GM12874 (cell line): Measurements from ENCODE around the gene GPX4.

Experiments
- TF ChIP-seq, protein P1 (sequence below): IDR thresholded peaks from 2 replicates; pipeline ENCODE4 v1.5.1; 2011; ENCODE audit warnings: low read depth, mild to moderate bottlenecking, control low read depth, low read length, moderate library complexity; ENCODE audit not compliant: insufficient read depth

GPX4 gene

DNA sequence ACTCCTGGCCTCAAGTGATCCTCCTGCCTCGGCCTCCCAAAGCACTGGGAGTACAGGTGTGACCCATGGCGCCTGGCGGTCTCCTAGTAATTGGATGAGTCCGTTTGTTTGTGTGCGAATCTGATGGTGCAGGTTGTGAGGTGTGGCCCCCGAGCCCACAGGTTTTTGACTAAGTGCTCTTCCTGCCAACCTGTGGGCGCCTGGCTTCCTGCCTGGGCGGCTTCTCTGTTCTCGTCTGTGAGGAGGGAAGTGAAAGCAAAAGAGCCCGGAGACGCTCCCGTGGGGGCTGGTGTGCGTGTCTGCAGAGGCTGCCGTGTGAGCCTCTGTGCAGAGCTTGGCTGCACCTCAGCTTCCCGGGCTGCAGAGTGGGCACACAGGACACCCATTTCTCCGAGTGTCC lies 26.8 kb upstream of the GPX4 start:
- TF ChIP-seq, protein P1, sequence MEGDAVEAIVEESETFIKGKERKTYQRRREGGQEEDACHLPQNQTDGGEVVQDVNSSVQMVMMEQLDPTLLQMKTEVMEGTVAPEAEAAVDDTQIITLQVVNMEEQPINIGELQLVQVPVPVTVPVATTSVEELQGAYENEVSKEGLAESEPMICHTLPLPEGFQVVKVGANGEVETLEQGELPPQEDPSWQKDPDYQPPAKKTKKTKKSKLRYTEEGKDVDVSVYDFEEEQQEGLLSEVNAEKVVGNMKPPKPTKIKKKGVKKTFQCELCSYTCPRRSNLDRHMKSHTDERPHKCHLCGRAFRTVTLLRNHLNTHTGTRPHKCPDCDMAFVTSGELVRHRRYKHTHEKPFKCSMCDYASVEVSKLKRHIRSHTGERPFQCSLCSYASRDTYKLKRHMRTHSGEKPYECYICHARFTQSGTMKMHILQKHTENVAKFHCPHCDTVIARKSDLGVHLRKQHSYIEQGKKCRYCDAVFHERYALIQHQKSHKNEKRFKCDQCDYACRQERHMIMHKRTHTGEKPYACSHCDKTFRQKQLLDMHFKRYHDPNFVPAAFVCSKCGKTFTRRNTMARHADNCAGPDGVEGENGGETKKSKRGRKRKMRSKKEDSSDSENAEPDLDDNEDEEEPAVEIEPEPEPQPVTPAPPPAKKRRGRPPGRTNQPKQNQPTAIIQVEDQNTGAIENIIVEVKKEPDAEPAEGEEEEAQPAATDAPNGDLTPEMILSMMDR: no peak

DNA sequence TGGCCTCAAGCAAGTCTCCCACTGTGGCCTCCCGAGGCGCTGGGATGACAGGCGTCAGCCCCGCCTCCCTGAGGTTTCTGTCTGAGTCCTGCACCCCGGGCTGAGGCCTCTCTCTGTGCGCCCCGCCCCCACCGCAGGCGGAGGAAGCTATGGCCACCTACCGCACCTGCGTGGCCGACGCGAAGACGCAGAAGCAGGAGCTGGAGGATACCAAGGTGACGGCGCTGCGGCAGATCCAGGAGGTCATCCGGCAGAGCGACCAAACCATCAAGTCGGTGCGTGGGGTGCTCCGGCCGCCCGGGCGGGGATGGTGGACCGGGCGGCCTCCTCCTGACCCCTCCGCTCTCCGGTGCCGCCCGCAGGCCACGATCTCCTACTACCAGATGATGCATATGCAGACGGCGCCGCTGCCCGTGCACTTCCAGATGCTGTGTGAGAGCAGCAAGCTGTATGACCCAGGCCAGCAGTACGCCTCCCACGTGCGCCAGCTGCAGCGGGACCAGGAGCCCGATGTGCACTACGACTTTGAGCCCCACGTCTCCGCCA lies 24.2 kb upstream of the GPX4 start:
- TF ChIP-seq, protein P1: no peak

DNA sequence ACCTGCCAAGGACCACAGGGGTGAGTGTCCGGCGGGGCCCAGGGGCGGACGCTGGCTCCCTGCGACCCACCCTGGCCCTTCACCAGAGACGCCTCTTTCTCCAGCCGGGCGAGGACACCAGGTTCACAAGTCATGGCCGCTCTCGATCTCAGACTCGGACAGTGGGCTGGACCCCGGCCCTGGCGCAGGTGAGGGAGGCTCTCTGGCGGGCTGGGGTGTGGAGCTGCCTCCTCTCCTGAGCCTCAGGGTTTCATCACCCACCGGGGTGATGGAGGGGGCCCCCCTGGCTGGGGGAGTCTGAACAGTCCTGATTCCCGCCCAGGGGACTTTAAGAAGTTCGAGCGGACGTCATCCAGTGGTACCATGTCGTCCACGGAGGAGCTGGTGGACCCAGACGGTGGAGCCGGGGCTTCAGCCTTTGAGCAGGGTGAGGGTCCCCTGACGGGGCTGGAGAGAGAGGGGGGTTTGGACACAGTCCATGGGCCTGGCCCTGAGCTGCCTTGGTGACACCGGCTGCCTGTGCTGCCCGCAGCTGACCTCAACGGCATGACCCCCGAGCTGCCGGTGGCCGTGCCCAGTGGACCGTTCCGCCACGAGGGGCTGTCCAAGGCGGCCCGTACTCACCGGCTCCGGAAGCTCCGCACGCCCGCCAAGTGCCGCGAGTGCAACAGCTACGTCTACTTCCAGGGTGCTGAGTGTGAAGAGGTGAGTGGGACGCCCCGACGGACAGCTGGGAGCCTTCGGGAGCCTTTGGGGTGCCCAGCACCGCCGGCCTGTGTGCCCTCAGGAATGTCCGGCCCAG lies 23.2 kb upstream of the GPX4 start:
- TF ChIP-seq, protein P1: no peak

DNA sequence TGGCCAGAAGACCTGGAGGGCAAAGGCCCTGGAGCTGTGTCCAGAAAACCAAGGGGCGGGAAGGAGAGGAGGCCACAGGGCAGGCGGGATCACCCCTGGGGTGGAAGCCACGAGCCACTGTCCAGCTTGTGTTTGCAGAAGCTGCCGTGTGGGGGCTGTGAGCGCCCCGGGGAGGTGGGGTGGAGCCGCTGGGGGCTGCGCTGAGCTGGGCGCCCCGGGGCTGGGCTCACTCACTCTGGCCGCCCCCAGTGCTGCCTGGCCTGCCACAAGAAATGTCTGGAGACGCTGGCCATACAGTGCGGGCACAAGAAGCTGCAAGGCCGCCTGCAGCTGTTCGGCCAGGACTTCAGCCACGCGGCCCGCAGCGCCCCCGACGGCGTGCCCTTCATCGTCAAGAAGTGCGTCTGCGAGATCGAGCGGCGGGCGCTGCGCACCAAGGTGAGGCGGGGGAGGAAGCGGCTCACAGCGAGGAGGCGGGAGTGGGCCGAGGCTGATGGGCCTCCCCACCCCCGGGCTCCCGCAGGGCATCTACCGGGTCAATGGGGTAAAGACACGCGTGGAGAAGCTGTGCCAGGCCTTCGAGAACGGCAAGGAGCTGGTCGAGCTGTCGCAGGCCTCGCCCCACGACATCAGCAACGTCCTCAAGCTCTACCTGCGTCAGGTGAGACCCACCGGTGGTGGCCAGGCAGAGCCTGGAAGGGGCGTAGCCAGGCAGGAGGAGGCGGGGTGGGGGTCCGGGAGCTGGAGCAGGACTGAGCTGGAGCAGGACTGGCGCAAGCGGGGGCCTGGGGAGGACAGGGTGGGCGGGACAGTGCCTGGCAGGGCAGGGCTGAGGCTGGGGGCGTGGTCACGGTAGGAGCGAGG lies 22.3 kb upstream of the GPX4 start:
- TF ChIP-seq, protein P1: no peak

DNA sequence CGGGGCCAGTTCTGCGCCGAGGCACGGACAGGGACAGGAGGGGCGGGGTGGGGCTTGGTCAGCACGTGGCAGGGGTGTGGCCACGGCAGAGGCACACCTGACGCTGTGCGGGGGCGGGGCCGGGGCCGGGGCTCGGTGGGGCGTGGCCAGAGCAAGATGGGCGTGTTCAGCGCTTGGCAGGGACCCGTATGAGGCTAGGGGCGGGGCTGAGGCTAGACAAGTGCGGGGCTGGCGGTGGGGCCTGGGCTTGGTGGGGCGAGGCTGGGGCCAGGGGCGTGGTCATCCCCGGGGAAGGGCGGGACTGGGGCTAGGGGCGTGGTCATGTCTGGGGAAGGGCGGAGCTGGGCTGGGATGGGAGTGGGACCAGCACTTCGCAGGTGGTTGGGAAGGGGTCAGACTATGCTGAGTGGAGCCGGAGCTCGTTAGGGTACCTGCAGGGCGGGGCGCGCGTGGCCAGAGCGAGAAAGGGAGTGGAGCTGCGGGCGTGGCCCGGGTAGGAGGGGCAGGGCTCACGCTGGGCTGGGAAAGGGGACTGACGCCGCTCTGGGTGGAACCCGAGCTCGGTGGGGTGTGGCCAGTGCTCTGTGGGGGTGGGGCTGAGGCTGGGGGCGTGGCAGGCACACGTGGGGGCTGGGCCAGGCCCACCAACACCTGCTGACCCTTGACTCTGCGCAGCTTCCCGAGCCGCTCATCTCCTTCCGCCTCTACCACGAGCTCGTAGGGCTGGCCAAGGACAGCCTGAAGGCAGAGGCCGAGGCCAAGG lies 21.4 kb upstream of the GPX4 start:
- TF ChIP-seq, protein P1: no peak

DNA sequence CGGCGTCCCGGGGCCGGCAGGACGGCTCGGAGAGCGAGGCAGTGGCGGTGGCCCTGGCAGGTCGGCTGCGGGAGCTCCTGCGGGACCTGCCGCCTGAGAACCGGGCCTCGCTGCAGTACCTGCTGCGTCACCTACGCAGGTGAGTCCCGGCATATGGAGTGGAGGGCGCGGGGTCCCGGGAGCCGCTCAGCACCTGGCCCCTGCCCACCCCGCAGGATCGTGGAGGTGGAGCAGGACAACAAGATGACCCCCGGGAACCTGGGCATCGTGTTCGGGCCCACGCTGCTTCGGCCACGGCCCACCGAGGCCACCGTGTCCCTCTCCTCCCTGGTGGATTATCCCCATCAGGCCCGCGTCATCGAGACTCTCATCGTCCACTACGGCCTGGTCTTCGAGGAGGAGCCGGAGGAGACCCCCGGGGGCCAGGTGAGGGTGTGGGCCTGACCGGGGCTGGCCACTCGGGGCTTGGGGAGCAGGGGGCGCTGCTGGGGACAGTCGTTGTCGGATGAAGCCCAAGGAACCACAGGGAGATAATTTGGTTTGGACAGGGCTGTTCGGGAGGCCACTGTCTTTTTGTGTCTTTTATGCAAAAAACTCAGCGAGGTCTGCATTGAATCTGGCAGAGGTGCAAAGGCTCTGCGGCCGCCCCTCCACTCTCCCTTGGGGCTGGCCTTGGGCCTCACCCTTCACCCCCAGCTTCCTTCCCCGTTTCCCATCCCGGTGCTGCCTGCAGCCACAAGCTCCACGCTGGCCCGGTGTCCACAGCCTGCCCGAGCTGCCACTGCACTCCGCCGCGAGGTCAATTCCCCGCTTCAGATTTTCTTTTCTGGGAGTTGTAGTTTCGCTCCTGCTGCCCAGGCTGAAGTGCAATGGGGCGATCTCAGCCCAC lies 20.6 kb upstream of the GPX4 start:
- TF ChIP-seq, protein P1: no peak
